HS-5 (cell line): ENCODE results near the gene ANKRD18B.
A peak's percentile ranks its signal among the peaks of the same experiment; 100 is the strongest.
"Not testable (repeated sequence)": the region's sequence is repeated elsewhere in the genome, so short reads cannot be mapped to it uniquely, and the experiment has no call there.

Experiments used
- DNase-seq: peaks from one replicate; pipeline ENCODE4 v3.0.0-alpha.2; 2012; ENCODE audit warnings: low read depth

ANKRD18B gene

GRCh38 chr9:33535541-33535940 is 11.5 kb downstream of the ANKRD18B start:
- no peak for DNase-seq

GRCh38 chr9:33543463-33543862 is 19.4 kb downstream of the ANKRD18B start:
- DNase-seq, result not testable (repeated sequence)

DNA sequence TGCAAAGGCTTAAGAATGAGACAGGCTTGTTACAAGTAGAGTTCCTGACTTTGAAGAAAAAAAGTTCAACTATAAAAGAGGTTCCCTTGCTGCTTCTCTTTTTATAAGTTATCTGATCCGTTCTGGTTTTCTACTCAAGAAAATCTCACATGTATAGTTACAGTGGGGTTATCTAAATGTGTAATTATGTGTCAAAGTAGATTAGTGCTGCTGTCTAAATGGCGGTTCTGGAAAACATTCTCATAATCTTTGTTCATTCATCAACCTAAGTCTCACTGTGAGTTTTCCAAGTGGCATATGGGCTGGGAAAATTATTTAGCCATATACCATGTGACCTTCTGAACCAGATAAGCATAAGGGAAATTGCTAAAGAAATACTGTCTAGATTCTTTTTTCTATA is 21.7 kb downstream of the ANKRD18B start:
- not testable (repeated sequence) for DNase-seq

- not testable (repeated sequence) for DNase-seq
Observed at GRCh38 chr9:33548816-33549215, 24.8 kb downstream of the ANKRD18B start.

DNA sequence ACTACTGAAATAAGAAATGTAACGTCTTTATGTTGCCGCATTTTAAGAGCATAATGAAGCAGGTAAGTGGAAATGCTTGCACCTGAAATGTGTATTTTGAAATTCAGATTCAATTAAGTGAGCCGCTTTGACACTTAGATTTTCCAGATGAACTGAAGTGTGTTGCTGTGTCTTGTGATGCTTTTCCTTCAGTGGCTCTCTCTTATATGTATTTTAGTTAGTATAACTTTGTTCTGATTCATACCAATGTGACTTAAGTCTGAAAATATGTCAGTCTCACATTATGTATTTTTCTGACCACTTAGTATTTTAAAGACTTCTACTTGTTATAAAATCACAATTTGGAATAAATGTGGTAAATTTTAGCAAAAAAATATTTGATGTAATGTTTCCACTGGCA is 25.4 kb downstream of the ANKRD18B start:
- peak; percentile 14 for DNase-seq

GRCh38 chr9:33551183-33551582 is 27.1 kb downstream of the ANKRD18B start:
- DNase-seq, result not testable (repeated sequence)

DNA sequence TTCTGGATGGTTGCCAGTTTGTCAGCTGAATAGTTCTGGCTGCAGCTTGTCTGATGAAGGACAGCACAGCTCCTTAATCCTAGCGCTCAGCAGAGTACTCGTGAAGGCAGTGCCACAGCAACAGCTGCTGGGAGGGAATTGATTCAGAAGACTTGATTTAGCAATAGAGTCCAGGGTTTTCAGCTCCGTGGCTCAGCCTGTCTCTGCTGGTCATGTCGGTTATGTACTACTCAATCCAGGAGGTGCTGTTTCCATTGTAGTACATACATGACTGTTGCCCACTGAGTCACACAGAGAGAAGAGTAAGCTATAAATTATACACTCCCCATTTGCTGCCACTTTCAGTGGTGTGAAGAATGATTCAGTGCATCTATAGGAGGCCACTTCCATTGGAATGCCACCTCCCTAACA is 28.3 kb downstream of the ANKRD18B start:
- DNase-seq, result not testable (repeated sequence)

- not testable (repeated sequence) for DNase-seq
Observed at GRCh38 chr9:33560217-33560616, 36.2 kb downstream of the ANKRD18B start.

DNA sequence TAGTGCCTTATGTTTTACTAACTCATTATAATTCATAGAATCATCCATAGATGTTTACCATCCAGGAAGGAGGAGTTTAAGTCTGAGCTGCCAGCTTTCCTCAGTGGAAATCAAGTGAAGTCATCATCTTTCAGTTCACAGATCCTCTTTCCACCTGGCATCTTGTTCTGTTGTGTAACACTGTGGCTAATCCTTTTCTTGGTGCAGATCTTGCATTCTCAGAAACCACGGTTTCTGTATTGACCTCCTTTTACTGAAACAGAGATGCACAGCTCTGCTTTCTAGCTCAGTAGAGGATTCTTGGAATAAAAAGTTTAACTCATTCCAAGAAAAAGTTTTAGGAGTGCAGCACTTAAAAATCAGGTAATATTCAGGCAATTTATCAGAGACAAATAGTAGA is 38.1 kb downstream of the ANKRD18B start:
- not testable (repeated sequence) for DNase-seq

DNA sequence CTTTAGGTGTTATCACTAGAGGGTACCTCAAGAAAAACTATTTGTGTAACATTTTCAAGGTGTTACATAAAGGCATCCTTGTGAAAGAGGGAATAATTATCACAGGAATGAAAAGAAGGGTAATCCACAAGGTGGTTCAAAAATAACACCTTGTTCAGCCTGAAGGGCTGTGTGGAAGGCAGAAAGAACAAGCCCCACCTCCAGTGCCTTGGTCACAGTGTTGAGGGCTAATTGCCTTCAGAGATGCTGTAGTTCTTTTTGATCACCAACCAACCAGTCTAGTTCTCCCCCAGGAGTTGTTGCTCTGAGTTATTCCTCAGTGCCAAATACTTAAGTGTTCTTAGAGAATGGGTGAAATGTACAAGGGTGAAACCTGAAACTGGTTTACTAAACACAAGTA is 43.7 kb downstream of the ANKRD18B start:
- DNase-seq, result not testable (repeated sequence)

DNA sequence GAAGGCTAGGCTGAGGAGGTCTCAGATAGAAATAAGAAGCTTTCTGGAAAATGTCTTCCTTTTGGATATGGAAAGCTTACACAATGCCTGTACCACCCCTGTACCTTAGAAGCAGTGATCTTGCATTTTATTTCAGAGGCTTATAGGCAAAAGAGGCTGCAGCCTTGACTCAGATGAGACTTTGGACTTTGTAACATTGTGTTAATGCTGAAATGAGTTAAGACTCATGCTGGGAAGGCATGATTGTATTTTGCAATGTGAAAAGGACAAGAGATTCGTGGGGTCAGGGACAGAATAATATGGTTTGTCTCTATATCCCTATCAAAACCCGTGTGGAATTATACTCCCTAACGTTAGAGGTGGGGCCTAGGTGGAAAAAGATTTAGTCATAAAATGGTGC is 53.7 kb downstream of the ANKRD18B start:
- DNase-seq, result not testable (repeated sequence)

- DNase-seq, result not testable (repeated sequence)
Observed at GRCh38 chr9:33579996-33580395, 55.9 kb downstream of the ANKRD18B start.

- DNase-seq, result not testable (repeated sequence)
Observed at GRCh38 chr9:33582686-33583085, 58.6 kb downstream of the ANKRD18B start.

GRCh38 chr9:33586128-33586527 is 62.1 kb downstream of the ANKRD18B start:
- not testable (repeated sequence) for DNase-seq

- DNase-seq, result not testable (repeated sequence)
Observed at GRCh38 chr9:33587799-33588198, 63.7 kb downstream of the ANKRD18B start.

- DNase-seq, result not testable (repeated sequence)
Observed at GRCh38 chr9:33588876-33589275, 64.8 kb downstream of the ANKRD18B start.

DNA sequence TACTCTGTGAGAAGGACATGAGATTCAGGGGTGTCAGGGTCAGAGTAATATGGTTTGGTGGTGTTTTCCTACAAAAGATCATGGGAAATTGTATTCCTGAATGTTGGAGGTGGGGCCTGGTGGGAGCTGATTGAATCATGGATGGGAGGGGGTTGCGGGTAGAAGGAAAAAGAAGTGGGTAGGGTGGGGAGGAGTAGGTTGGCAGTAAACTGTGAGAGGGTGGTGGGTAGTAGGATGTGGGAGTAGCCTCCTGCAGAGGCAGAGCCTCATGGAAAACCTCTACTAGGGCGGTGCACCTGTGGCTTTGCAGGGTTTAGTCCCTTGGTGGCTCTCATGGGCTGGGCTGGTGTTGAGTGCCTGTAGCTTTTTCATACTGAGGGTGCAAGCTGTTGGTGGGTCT is 66.8 kb downstream of the ANKRD18B start:
- not testable (repeated sequence) for DNase-seq

- not testable (repeated sequence) for DNase-seq
Observed at GRCh38 chr9:33596974-33597373, 72.9 kb downstream of the ANKRD18B start.

GRCh38 chr9:33597386-33597785 is 73.3 kb downstream of the ANKRD18B start:
- not testable (repeated sequence) for DNase-seq

DNA sequence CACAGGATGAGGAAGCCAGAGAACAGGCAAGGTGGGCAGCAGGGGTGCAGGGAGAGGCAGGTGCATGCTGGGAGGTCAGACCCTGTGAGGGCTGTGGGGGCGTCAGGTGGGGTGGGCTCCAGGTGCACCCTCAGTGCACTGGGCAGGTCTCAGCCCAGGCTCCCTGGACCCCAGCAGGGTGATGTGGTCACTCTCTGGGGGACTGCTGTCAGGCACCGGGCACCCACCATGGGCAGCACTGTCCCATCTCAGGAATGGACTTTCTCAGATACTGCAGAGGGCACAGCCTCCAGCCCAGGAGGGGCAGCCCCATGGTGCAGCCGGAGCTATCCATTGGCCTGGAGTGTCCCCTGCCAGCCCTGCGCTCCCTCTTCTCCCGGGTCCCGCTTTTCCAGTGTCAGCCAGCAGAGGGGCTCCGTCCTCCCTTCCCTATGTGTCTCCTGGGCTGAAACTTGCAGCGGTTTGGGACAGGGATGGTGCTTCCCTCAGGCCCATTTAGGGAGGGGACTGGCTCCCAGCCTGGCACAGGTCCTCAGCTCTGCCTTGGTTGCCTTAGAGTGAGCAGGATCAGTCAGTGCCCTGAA is 74.8 kb downstream of the ANKRD18B start:
- not testable (repeated sequence) for DNase-seq

DNA sequence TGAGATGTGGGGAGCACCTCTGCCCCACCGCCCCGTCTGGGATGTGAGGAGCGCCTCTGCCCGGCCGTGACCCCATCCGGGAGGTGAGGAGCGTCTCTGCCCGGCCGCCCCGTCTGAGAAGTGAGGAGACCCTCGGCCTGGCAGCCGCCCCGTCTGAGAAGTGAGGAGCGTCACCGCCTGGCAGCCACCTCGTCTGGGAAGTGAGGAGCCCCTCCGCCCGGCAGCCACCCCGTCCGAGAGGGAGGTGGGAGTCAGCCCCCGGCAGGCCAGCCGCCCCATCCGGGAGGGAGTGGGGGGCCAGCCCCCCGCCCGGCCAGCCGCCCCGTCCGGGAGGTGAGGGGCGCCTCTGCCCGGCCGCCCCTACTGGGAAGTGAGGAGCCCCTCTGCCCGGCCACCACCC is 76.9 kb downstream of the ANKRD18B start:
- DNase-seq, result not testable (repeated sequence)

GRCh38 chr9:33604249-33604648 is 80.2 kb downstream of the ANKRD18B start:
- DNase-seq, result not testable (repeated sequence)

- not testable (repeated sequence) for DNase-seq
Observed at GRCh38 chr9:33604936-33605335, 80.9 kb downstream of the ANKRD18B start.

DNA sequence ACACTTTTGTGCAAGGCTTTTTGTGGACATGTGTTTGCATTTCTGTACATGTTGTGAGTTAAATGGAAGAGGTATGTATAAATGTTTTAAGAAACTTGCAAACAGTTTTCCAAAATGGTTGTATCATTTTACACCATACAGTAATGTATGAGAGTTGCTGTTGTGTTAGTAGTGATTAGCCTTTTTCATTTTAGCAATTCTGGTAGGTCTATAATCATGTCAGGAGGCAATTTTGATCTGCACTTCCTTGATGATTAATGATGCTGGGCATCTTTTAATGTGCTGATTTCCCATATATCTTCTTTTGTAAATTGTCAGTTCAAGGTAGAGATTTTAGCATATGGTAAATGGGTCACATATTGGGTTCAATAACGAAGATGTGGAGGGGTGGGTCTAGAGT is 87.3 kb downstream of the ANKRD18B start:
- no peak for DNase-seq
